SKM-1 treated with dmso at 0.1 percent for 144 hours (cell line): ENCODE results near the gene SIK1.
"Not testable (repeated sequence)": the region's sequence is repeated elsewhere in the genome, so short reads cannot be mapped to it uniquely, and the experiment has no call there.

ENCODE experiments used
- DNase-seq: peaks from one replicate; lab custom pipeline; 2025; ENCODE audit not compliant: unreplicated experiment; lab: John Stamatoyannopoulos, UW

The SIK1 gene

DNA sequence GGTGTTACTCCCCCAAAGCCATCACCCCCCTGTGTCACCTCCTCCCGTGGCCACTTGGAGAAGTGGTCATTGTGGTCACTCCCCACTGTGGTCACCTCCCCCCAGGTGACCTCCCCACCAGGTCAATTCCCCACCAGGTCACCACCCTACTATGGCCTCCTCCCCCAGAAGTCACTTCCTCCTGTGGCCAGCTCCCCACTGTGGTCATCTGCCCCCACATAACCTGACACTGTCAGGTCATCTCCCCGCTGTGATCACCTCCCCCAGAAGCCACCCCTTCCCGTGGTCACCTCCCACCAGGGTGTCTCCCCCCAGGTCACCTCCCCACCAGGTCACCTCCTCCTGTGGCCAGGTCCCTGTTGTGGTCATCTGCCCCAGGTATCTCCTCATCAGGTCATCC, 28.9 kb downstream of the SIK1 start:
- not testable (repeated sequence) for DNase-seq

DNA sequence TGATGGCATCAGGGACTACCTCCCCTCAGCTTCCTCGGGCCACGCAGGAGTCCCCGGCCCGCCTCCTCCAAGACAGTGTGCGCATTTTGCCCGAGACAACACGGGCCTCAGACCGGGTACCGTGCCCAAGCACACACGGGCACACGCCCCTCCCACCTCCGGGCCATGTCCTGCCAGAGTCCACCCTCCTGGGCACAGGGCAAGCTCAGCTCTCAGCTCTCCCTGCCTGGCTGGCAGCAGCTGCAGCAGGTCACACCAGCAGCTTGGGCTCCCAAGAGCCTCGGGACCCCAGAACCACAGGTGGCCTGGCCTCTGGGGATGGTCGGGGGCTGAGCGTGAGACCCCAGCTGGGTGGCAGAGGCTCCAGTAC, 29.5 kb downstream of the SIK1 start:
- not testable (repeated sequence) for DNase-seq

DNA sequence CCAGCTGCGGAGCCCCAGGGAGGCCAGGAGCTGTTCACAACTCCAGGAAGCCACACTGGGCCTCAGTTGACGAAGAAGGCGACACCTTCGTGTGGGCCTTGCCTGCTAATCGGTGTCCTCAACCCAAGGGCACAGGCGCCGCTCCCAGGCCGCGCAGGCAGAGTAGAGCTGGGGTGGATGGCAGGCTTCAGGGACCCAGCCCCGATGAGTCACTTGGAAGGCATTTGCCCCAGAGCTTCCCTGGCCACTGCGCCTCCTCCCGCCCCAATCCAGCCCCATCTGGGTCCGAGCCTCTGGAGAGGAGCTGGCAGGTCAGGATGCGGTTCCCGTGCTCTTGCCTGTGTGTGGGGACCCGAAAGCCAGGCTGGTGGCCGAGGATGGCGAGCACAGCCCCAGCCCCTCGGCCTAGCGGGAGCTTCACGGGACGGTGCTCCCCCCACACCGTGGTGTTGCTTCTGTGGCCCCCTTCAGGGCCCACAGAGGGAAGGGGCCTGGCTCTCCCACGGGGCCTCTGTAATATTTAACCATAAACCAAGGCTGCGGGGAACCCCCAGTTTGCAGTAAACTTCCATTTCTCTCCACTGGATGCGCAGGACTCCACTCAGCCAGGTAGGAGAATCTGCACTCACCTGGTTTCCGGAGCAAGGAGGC, 30.0 kb downstream of the SIK1 start:
- not testable (repeated sequence) for DNase-seq

DNA sequence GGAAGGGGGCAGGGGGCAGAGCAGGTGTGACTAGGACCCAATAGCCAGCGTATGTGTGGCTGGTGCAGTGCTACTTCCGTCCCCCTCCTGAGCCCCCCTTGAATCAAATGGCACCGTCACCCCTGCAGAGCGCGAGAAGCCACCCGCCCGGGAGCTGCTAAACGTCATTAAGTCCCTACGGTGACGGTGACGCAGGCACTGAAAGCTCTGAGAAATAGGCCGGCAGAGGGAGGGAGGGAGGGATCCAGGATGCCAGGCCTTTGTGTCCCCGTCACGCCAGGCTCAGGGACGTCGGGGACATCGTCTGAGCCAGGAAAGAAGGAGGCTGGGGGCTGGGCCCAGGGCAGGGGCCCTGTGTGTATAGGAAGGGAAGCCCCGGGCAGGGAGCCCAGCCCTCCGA, 43.6 kb downstream of the SIK1 start:
- DNase-seq, result not testable (repeated sequence)

DNA sequence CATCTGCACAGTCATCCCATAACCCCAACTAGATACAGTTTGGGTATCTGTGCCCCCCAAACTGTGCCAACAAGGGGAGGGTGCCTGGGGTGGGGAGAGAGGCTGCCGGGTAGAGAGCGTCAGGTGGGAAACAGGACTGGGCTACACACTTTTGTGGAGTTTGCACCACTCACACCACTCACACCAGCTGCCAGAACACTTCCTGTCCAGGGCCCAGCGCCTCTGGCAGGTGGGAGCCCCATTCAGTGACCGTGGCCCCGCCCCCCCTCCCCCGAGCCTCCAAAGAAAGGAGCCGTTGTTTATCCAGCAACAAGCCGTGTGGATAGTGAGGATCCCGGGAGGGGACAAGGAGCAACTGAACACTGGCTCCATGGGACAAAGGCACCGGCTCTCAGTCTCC, 44.0 kb downstream of the SIK1 start:
- DNase-seq, result not testable (repeated sequence)

DNA sequence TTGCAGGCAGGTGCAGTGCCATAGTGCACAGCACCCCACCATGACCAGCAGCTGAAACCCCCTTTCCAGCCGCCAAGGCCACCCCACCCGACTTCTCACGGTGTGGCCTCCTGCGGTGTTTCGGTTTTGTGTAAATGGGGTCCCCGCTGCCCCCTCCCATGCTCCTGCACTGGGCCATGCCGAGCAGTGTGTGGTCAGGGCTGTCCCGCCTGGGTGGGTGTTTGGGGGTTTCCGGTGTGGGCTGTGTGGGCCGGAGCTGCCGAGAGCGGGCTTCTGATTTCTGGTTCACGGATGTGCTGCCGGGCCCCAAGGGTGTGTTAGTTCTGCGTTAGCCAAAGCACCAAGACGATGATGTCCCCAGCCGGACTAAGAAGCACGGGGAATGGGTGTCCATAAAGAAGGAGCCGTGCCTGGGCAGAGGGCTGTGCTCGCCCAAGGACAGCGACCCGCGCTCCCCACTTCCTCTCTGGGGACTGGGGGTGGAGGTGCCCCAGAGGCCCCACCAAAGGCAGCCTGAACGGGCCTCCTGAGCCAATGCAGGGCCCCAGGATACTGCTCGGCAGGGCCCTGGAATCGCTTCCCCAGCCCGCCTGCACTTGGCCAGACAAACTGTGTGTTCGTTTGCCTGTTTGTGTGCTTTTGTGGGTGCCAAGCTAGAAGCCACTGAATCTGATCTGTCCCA, 45.9 kb downstream of the SIK1 start:
- DNase-seq, result not testable (repeated sequence)

DNA sequence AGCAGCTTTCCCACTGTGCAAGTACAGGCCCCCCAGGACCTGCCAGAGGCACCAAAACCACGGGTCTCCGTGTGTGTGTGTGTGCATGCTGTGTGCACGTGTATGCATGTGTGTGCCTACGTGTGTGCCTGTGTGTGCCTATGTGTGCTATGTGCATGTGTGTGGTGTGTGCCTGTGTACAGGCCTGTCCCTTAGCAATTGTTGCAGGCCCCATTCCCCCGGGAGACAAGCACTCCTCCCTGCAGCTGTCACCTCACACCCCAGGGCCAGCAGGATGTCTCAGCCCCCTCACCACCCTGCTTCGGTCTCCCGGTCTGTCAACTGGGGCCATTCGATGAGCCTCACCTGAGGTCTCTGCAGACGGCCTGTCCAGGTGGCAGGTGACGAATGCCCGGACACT, 46.6 kb downstream of the SIK1 start:
- not testable (repeated sequence) for DNase-seq

DNA sequence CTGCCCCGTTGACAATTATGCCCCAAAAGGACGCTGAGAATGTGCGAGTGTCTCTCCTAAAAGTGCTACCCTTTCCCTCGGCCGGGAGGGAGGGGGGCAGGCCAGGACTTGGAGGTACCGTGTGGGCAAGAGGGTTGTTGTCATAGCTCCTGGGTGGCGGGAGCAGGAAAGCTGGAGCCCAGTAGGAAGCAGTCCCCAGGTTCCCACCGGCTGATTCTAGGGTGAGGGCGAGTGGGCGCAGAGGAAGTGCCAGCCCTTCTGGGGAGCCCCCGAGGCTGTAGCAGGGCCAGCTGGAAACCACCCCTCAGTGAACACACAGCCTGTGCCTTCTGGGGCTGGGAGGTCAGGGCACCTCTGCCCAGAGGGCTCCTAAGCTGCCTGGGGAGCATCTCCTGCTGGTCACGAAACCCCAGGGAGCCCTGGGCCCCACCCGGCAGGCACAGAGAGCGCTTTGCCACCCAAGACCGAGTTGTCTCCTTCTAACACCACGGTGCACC, 47.3 kb downstream of the SIK1 start:
- DNase-seq, result not testable (repeated sequence)

DNA sequence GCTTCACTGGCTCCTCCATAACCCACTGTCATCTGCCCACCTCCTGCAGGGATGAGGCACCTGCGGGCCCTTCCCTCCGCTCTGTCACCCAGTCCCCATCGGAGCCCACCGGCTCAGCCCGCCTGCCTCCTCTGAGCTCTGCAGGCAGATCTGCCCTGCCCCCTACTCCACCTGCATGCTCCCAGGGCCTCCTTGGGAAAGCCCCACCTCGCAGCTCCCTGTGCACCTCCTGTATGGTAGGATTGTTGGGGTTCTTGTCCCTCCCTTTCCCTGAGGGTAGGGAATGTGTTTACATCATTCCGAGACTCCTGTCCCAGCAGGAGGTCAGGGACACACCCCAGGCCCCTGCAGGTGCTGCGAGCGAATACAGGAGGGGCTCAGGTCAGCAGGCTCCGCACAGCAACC, 50.5 kb downstream of the SIK1 start:
- no peak for DNase-seq

DNA sequence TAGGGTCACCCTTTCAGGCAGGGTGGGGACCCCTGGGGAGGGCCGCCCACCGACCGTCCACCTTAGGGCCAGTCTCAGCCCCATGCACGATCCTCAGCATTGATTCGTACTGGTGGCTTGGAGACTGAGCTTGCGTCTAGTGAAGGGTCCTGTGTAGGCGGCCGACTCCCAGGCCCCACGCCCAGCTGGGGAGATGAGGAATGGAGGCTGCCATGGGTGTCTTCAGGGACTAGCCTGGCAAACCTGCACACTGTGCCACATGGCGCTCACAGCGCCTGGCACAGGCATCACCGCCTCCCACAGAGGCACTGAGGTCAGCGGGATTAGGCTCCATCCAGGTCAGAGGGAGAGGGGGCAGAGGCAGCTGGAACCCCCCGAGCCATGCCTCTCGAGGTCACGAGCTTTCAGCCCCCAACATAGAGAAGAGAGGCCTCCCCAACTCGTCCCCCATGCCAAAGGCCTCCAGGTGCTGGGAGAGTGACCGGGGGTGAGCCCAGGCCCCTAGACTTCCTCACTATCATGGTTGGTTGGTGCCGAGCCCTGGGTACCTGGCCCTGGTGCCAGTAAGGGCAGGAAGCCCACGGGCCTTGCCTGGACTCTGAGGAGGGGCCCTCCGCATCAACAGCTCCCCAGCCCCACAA, 51.0 kb downstream of the SIK1 start:
- DNase-seq, result no peak

DNA sequence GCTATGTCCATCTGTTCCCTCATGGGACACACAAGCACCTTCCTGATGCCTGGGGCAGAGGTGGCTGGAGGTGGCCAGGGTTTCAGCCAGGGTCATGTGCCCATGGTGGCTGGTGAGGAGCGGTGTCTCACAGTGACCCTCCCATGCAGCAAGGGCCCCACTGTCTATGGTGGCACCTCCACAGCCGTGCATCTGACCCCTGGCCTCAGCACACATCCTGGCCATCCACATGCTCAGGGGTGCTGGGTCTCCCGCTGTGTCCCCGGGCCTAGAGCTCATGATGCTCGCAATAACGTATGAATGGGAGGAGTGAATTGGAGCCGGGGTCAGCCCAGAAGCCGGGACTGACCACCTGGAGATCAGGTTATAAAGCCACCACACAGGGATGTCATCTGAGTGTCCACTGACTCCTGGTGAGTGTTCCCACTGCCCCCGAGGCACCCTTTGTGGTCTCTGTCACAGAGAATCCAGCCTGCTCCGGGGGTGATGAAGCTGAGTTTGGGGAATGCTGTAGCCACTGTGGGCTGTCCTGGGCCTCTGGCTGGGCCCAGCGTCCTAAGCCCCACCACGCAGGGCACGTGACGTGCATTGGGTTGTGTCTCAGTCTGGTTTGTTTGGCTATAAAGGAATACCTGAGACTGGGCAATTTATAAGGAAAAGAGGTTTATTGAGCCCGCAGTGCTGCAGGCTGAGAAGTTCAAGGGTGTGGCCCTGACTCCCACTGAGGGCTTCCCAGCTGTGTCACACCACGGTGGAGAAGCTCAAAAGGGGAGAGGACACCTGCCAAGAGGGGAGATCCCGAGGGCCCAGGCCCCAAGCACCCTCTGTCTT, 51.7 kb downstream of the SIK1 start:
- DNase-seq, result no peak

DNA sequence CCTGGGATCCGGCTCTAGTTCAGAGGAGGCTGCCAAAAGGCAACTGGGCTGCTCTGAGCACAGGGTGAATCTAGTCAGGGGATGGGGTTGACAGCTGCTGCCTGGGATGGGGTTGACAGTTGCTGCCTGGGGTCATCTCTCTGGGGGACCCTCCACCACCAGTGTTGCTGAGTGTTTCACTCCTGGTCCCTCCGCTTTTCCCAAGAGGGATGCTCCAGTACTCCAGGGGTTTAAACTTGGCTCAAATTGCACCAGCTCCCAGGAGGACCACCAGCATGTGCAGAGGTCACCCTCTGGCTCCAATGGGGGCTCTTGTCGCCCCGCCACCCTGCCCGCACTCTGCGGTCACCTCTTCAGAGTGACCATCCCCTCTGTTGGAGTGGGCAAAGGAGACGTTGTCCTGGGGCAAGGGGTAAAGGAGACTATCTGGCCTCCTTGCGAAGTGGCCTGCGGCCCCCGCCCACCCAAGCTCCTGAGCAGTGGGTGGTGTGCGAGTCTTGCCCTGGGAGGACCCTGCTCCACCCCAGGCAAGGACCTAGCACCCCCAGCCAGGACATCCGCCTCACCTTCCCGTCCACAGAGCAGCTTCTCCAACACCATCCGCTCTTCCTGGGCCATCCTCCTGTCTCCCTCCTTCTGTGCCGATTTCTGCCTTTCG, 52.6 kb downstream of the SIK1 start:
- DNase-seq, result no peak

DNA sequence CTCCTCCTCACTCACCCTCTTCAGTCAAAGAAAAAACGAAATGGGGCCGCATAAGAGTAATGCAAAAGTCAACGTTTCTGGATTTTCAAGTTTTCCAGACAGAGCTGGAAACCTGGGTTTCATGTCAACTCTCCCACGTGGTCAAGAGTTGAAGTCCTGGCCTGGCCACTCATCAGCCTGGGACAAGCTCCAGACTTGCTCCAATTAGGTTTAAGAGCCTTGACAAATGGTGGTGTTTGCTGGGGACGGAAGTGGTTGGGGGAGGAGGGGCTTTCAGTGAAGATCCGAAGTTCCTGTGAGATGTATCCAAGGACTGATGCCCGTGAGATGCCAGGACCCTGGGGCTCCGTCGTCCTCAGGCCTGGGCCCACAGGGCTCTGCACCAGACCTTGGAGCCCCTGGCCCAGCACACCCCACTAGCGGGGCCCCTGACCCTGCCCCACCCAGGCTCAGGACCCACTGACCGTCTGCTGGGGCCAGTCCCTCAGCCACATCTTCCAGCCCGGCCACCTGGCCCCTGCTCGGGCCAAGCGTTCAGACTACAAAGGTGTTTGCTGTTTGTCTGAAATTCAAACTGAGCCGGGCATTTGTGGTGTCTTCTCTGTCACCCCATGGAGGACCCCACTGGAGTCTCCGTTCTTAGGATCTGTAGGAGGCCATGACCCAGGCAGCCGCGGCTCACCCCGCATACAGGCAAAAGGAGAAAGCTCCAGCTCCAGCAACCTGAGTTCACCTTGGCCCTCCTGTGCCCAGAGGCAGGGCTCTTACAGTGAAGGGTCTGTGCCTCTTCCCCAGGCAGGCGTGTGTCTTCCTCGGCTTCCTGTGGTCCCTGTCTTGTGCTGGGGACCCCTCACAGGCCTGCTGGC, 53.3 kb downstream of the SIK1 start:
- no peak for DNase-seq

DNA sequence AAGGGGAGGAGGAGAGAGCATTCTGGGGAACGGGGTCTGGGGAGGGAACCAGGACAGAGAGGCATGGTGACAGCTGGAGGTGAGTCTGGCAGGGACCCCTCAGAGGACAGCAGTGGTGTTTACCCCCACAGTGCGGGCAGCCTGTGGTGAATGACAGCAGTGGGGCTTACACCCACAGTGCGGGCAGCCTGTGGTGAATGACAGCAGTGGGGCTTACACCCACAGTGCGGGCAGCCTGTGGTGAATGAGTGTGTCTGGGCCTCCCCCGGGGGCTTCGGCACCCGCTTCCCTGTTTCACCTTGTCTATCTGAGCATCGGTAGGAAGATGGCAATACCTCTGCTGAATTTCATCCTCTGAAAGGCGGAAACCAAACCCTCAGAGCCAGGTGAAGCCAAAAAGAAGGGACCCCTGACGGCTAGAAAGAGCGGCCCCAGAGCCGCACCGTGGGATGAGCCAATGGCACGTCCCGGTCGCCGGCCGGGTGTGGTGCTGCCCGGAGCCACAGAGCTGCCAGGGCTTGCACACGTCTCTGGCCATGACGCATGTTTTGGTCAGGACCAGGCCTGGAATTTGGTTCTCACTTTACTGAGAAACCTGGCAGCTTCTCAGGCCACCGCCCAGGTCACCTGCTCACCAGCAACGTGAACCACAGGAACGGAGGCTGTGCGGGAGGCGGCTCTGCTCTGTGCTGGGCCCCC, 54.1 kb downstream of the SIK1 start:
- DNase-seq, result no peak

DNA sequence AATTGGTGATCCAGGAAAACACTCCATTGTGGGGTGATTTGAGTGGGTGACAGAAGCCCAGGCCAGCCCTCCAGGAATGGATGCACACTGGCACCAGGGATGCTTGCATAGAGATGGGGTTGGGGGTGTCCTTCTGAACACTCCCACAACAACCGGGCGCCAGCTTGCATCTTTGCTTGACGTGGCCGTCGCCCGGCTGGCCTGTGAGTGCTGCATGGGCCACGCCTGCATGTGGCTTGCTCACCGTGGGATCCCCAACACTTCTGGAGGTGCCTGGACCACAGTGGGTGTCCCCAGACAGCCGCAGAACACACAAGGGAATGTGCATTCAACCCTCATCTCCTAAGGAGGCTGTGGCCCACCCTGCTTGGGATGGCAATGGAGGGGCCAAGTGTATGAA, 55.1 kb downstream of the SIK1 start:
- DNase-seq, result no peak

DNA sequence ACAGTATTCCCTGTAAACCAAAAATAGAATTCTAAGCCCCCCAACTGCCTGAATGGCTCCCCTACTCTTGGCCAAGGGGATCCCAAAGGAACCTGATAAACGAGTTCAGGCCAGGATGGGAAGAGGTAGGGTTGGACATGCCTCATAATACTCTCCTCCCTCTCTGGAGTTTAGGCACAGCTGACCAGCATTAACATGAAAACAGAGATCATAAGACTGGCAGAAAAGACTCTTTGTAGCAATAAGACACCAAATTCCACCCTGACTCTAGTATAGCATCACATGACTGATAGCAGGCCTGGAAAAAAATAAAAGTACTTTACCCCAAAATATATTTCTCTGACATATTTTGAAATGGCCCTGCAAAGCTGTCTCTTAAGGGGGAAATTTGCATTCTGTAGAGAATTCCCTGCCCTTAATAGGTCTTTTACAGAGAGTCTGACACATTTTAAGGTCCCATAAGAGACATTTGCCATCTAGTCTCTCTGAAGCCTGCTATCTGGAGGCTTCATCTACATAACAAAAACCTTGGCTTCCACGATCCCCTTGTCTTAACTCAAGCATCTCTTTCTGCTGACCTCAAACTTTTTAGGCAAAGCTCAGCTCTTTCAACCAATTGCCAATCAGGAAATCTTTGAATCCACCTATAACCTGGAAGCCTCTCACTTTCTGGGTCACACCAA, 55.9 kb downstream of the SIK1 start:
- no peak for DNase-seq

DNA sequence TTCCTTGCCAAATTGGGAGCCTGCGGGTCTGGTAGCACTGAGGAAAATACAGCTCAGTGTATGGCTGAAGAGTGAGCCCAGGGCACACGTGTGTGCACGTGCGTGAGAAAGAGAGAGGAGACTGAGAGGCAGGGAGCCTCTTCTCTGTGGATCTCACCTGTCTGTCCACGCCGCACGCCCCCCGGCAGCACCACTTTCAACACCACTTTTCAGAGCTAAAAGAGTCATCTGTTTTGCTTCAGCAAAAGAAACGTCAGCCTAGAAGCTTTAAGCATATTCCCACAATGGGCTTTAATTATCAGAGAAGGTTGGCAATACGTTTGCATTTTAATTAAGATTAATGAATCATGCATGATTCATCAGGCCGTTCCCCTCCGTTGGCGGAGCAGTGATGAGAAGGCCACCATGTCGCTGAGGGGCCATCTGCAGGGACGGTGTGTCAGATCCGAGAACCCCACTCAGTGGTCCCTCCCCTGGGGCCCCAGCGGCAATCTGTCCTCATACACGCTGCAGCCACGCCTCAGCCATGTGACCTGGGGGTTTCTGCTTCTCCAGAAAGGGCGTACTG, 56.8 kb downstream of the SIK1 start:
- no peak for DNase-seq

DNA sequence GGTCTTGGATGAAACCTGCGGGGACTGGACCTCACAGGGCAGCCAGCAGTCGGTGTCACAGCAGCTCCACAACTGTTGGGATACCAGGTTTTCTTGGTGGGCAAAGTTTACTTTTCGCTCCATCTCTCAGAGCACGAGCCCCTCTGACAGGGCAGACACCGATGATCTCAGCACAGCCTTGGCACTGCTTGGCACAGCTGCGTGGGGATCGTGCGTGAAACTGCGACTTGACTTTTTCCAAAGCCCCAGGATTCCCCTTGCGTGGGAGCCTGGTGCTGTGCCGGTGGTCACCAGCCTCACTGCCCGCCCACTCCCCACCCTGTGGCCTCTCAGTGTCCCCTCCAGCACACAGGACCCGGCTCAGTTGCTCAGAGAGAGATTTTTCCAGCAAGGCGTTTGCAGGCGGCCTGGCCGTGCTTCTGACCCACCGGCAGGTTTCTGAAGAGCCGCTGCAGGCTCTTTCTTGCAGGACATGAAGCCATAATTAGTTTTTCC, 57.3 kb downstream of the SIK1 start:
- DNase-seq, result no peak
